Activated CD8-positive, alpha-beta T cell treated with anti-CD3 and anti-CD28 coated beads for 36 hours (primary cell): ENCODE data around the gene PDGFB. TPM values are rescaled to one million over a fixed set of nuclear protein-coding genes. Genes with fewer than 3 reads are reported as not detected.

Source experiments
- ATAC-seq: fragments of 200-7000 bp; cut with Tn5 transposase; one replicate; pipeline ENCODE4 v1.10.0; 2021; ENCODE audit warnings: mild to moderate bottlenecking, moderate library complexity
- CTCF ChIA-PET: fragments of 350-600 bp; sonication (Branson Sonifier 250); formaldehyde crosslinking; loops from one replicate; lab custom pipeline; 2021; ENCODE audit warnings: antibody characterized with exemption; lab: Charles Lee
- POLR2A ChIA-PET: fragments of 350-600 bp; sonication (Branson Sonifier 250); formaldehyde crosslinking; loops from one replicate; lab custom pipeline; 2021; ENCODE audit warnings: antibody characterized with exemption; lab: Charles Lee
- DNase-seq: peaks from one replicate; pipeline ENCODE4 v3.0.0-alpha.2; 2020
- H3K27ac Mint-ChIP-seq: one replicate; pipeline ENCODE4 v1.8.0; 2021; ENCODE audit warnings: mild to moderate bottlenecking, mixed read lengths
- H3K27me3 Mint-ChIP-seq: one replicate; pipeline ENCODE4 v1.8.0; 2021; ENCODE audit warnings: mixed read lengths
- H3K36me3 Mint-ChIP-seq: one replicate; pipeline ENCODE4 v1.8.0; 2021; ENCODE audit warnings: low read depth, mixed read lengths
- H3K4me1 Mint-ChIP-seq: one replicate; pipeline ENCODE4 v1.8.0; 2021; ENCODE audit warnings: low read depth, mixed read lengths
- H3K4me3 Mint-ChIP-seq: one replicate; pipeline ENCODE4 v1.8.0; 2021; ENCODE audit warnings: mild to moderate bottlenecking, moderate library complexity, mixed read lengths
- H3K9me3 Mint-ChIP-seq: one replicate; pipeline ENCODE4 v1.8.0; 2021; ENCODE audit warnings: mixed read lengths
- intact Hi-C: fragments of 100-400 bp; cut with micrococcal nuclease; formaldehyde crosslinking; loops from one replicate; pipeline ENCODE4 v1.10.0; 2022
- total RNA-seq, 2 experiments: library from RNA; stranded (reverse); gene quantifications; one replicate each; pipeline ENCODE4 v1.2.3, GENCODE V29; 2021
- TF ChIP-seq, protein P1 (sequence below): fragments of 200-600 bp; IDR thresholded peaks from one replicate; pipeline ENCODE4 v1.8.0; 2022; ENCODE audit warnings: antibody characterized with exemption, mild to moderate bottlenecking

PDGFB gene
- total RNA-seq, 2 experiments from 2014 or later, result 1.7 to 3.0 TPM

GRCh38 chr22:39197578-39197977 lies 47.2 kb downstream of the PDGFB start:
- Mint-ChIP-seq H3K27ac (no peak overlapping the region), H3K9me3 (peaks cover 5% of the 10 kb centered on the region), H3K36me3 (no peaks in the 10 kb centered on the region), H3K4me3 (no peak overlapping the region), H3K27me3 (no peaks in the 10 kb centered on the region), H3K4me1 (no peaks in the 10 kb centered on the region)
- ChIA-PET POLR2A (no interaction called here), CTCF (interaction anchor here (1.7 kb wide), 1 partner anchor 118 kb away, joined by 8 read pairs; no protein-coding TSS in a partner anchor)
- ATAC-seq (no peak), DNase-seq (no peak)
- TF ChIP-seq, protein P1, sequence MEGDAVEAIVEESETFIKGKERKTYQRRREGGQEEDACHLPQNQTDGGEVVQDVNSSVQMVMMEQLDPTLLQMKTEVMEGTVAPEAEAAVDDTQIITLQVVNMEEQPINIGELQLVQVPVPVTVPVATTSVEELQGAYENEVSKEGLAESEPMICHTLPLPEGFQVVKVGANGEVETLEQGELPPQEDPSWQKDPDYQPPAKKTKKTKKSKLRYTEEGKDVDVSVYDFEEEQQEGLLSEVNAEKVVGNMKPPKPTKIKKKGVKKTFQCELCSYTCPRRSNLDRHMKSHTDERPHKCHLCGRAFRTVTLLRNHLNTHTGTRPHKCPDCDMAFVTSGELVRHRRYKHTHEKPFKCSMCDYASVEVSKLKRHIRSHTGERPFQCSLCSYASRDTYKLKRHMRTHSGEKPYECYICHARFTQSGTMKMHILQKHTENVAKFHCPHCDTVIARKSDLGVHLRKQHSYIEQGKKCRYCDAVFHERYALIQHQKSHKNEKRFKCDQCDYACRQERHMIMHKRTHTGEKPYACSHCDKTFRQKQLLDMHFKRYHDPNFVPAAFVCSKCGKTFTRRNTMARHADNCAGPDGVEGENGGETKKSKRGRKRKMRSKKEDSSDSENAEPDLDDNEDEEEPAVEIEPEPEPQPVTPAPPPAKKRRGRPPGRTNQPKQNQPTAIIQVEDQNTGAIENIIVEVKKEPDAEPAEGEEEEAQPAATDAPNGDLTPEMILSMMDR, result no peak
- intact Hi-C loops, result no loop called here

DNA sequence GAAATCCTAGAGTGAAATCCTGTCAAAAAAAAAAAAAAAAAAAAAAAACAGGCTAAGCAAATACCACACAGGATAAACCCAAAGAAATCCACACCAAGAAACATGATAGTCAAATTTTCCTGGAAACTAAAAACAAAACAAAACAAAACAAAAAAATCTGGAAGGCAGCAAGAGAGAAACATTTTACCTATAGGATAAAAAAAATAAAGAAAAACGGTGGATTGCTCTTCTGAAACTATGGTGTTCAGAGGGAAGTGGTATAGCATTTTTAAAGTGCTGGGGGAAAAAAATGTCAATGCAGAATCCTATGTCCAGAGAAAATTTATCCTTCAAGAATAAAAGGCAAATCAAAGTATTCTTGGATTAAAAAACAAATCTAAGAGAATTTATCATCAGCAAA lies 50.7 kb downstream of the PDGFB start:
- DNase-seq (no peak), ATAC-seq (no peak)
- peaks cover 5% of the 10 kb centered on the region for H3K9me3 Mint-ChIP-seq
- no peaks in the 10 kb centered on the region for H3K27me3 Mint-ChIP-seq
- no peaks in the 10 kb centered on the region for H3K36me3 Mint-ChIP-seq
- no peak overlapping the region for H3K27ac Mint-ChIP-seq
- ChIA-PET POLR2A (no interaction called here), CTCF (no interaction called here)
- H3K4me1 Mint-ChIP-seq, result no peaks in the 10 kb centered on the region
- intact Hi-C loops, result no loop called here
- TF ChIP-seq, protein P1, result no peak
- H3K4me3 Mint-ChIP-seq, result no peak overlapping the region

- intact Hi-C loops, result no loop called here
- H3K27ac Mint-ChIP-seq, result no peak overlapping the region
- ChIA-PET POLR2A (interaction anchor here (1.2 kb wide), 1 partner anchor 40 kb away, joined by 3 read pairs; no protein-coding TSS in a partner anchor), CTCF (no interaction called here)
- no peaks in the 10 kb centered on the region for H3K27me3 Mint-ChIP-seq
- H3K9me3 Mint-ChIP-seq, result peaks cover 2% of the 10 kb centered on the region
- H3K36me3 Mint-ChIP-seq, result no peaks in the 10 kb centered on the region
- H3K4me1 Mint-ChIP-seq, result no peaks in the 10 kb centered on the region
- TF ChIP-seq, protein P1, result no peak
- DNase-seq (no peak), ATAC-seq (no peak)
- no peak overlapping the region for H3K4me3 Mint-ChIP-seq
Observed at GRCh38 chr22:39188809-39189208, 56.0 kb downstream of the PDGFB start.

- ChIA-PET CTCF (interaction anchor here (1.6 kb wide), 1 partner anchor 14 kb away, joined by 7 read pairs; no protein-coding TSS in a partner anchor), POLR2A (no interaction called here)
- Mint-ChIP-seq H3K36me3 (no peaks in the 10 kb centered on the region), H3K4me3 (no peak overlapping the region), H3K27me3 (no peaks in the 10 kb centered on the region), H3K27ac (no peak overlapping the region), H3K4me1 (no peaks in the 10 kb centered on the region), H3K9me3 (no peaks in the 10 kb centered on the region)
- intact Hi-C loops, result no loop called here
- ATAC-seq, result no peak
- TF ChIP-seq, protein P1, result no peak
- DNase-seq, result no peak
Observed at GRCh38 chr22:39185601-39186012, 59.2 kb downstream of the PDGFB start.

DNA sequence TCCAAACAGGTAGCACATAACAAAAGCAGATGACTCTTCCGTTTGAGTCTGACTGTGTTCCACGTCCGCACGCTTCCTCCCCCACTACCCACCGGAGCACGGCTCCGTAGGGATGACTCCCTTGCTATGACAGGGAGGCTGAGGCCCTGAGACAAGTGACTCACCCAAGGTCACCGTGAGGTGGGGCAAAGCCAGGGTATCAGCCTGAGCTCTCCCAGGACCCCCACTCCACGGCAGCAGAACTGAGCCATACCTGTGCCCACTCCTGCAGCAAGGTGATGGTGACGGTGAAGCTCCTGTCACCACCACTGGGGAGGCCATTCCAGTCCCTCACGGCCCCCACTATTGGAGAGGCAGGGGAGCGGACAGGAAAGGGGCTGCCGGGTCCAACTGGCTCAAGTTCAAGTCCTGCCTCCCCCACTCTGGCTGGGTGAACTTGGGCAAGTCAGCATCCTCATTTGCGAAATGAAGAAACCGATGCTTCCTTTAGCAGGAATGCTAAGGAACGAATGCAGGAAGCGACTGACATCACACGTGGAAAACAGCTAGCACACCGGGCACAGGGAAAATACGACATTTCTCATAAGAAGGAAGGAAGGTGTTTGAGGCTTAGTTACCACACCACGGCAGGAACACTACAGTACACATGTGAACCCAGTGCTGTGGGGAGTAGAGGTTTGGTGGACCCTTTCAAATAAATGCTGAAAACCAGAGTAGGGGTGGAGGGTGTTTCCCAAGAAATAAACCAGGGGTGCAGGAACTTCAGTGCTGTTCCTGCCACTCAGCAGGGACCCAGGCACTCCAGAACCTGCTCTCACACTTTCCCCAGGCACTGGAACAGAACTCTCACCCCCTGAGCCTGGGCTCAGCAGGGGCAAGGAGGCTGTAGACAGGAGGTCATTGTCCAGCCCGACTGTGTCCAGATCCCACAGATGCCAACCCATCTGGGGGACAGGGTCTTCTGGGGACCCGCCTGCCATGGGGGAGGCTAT lies 59.9 kb downstream of the PDGFB start:
- POLR2A ChIA-PET, result interaction anchor here (1.8 kb wide), 1 partner anchor 134 kb away, joined by 4 read pairs; the partner anchor contains the start of gene RPL3

More for the DNA sequence above, 59.9 kb downstream of the PDGFB start:
- H3K9me3 Mint-ChIP-seq, result no peaks in the 10 kb centered on the region
- CTCF ChIA-PET, result interaction anchor here (1.6 kb wide), 1 partner anchor 14 kb away, joined by 7 read pairs; no protein-coding TSS in a partner anchor
- TF ChIP-seq, protein P1, result no peak
- H3K27me3 Mint-ChIP-seq, result no peaks in the 10 kb centered on the region
- no peaks in the 10 kb centered on the region for H3K36me3 Mint-ChIP-seq
- H3K27ac Mint-ChIP-seq, result no peak overlapping the region
- ATAC-seq, result no peak
- H3K4me3 Mint-ChIP-seq, result no peak overlapping the region
- no peaks in the 10 kb centered on the region for H3K4me1 Mint-ChIP-seq
- intact Hi-C loops, result no loop called here
- no peak for DNase-seq
